Measurements from ENCODE around the gene TRAPPC2B.

The TRAPPC2B gene

DNA sequence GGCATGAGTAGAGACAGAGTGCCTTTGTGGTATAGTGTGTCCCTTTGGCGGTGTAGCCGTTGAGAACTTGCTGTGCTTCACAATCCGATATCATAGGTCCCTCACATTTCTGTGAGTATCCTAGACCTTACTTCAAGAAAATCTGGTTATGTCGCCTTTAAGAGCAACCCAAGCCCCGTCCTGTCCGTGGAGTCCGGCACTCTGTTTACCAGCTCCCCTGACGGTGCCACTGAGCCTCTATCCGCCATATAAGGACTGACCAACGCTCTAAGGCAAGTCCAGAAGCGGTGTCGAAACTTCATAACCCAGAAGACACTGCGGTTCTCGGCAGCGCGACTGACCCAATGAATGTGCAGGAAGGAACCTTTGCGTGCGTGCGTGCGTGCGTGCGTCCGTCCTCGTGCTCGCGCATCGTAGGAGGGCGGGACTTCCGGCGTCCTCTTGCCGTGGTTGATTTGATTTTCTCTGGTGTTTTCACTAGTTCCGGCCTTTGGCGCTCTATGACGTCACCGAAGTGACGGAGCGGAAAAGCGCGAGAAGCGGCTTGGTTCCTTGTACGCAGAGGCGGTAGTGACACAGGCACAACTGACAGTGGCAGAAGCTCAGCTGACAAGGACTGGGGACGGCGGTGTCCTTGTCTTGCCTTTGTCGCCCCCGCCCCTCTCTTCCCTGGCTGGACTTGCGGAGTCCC, at the start of gene TRAPPC2B, which contains the start of gene ZNF547:
Gene TRAPPC2B, plus strand, starts transcription at position 555 of the 691 bp plus-strand sequence. CDS start 1,283 bp downstream, outside the sequence.
Gene ZNF547, plus strand, starts transcription at position 555 of the 691 bp plus-strand sequence. CDS start 5,005 bp downstream, outside the sequence.
- H3K27ac ChIP-seq (ENCODE audit: low read depth, low read length), result peak within 1 kb of the TSS; percentile 94
- H3K4me1 ChIP-seq (ENCODE audit: control insufficient read depth in 1 of 2, insufficient read depth in 2 of 2, low read length in 2 of 2), result peaks cover 4 to 6% of the 10 kb centered on the region in 2 donors
- peak within 1 kb of the TSS; percentile 82 to 91 for H3K4me3 ChIP-seq (ENCODE audit: low read depth in 1 of 2, low read length in 2 of 2)
- H3K9ac ChIP-seq (ENCODE audit: low read depth in 1 of 2, low read length in 2 of 2), result peak within 1 kb of the TSS; percentile 64 to 68
- peaks cover 14 to 17% of the 10 kb centered on the region in 2 donors for H3K9me3 ChIP-seq (ENCODE audit: control insufficient read depth in 1 of 2, low read length in 2 of 2)
- H3K36me3 ChIP-seq (ENCODE audit: control insufficient read depth in 1 of 2, insufficient read depth in 2 of 2, low read length in 2 of 2), result peaks cover 3 to 13% of the 10 kb centered on the region in 2 donors
- no peaks in the 10 kb centered on the region for H3K27me3 ChIP-seq (ENCODE audit: control insufficient read depth in 1 of 2, insufficient read depth in 2 of 2, low read length in 2 of 2)

DNA sequence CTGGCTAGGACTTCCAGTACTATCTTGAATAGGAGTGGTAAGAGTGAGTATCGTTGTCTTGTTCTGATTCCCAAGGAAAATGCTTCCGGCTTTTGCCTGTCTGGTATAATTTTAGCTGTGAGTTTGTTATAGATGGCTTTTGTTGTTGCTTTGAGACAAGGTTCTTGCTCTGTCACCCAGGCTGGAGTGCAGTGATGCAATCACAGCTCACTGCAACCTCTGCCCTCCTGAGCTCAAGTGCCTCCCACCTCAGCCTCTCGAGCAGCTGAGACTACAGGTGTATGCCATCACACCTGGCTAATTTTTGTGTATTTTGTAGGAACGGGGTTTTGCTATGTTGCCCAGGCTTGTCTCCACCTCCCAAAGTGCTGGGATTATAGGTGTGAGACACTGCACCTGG, 49.2 kb upstream of the TRAPPC2B start:
- Histone ChIP-seq H3K27ac (ENCODE audit: low read depth, low read length) (no peak overlapping the region), H3K27me3 (ENCODE audit: control insufficient read depth in 1 of 2, insufficient read depth in 2 of 2, low read length in 2 of 2) (no peaks in the 10 kb centered on the region), H3K36me3 (ENCODE audit: control insufficient read depth in 1 of 2, insufficient read depth in 2 of 2, low read length in 2 of 2) (no peaks in the 10 kb centered on the region), H3K4me3 (ENCODE audit: low read depth in 1 of 2, low read length in 2 of 2) (no peak overlapping the region), H3K9ac (ENCODE audit: low read depth in 1 of 2, low read length in 2 of 2) (no peak overlapping the region), H3K4me1 (ENCODE audit: control insufficient read depth in 1 of 2, insufficient read depth in 2 of 2, low read length in 2 of 2) (no peaks in the 10 kb centered on the region), H3K9me3 (ENCODE audit: control insufficient read depth in 1 of 2, low read length in 2 of 2) (peaks cover 0 to 4% of the 10 kb centered on the region in 2 donors)

DNA sequence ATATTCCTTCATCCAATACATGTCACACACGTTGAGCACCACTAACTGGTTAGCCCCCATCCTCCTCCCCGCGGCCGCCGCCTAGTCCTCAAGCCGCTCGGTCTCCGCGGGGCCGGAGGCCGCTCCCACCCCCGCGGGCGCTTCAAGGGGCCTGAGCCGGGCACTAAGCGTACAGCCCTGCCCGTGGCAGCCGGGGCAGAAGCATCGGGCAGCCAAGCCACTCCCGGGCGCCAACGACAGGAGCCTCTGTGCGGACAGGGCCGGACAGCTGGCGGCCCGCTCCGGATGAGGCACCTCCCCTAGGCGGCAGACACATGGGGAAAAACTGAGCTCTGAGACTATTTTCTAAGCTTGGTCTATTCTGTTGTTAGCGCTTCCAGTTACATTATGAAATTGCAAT, 45.8 kb upstream of the TRAPPC2B start:
- Histone ChIP-seq H3K27me3 (ENCODE audit: control insufficient read depth in 1 of 2, insufficient read depth in 2 of 2, low read length in 2 of 2) (no peaks in the 10 kb centered on the region), H3K9me3 (ENCODE audit: control insufficient read depth in 1 of 2, low read length in 2 of 2) (peaks cover 0 to 4% of the 10 kb centered on the region in 2 donors), H3K4me3 (ENCODE audit: low read depth in 1 of 2, low read length in 2 of 2) (no peak overlapping the region), H3K4me1 (ENCODE audit: control insufficient read depth in 1 of 2, insufficient read depth in 2 of 2, low read length in 2 of 2) (peaks cover 13% of the 10 kb centered on the region in 2 donors), H3K27ac (ENCODE audit: low read depth, low read length) (no peak overlapping the region), H3K36me3 (ENCODE audit: control insufficient read depth in 1 of 2, insufficient read depth in 2 of 2, low read length in 2 of 2) (no peaks in the 10 kb centered on the region), H3K9ac (ENCODE audit: low read depth in 1 of 2, low read length in 2 of 2) (no peak overlapping the region)

DNA sequence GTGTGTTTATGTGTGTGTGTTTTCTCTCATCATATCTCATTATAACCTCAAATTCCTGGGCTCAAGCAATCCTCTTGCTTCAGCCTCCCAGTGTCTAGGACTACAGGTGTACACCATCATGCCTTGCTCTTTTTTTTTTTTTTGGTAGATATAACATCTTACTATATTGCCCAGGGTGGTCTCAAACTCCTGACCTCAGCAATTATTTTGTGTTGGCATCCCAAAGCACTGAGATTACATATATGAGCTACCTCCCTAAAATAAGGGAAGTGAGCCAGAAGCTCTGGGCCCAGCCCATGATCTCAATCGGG, 43.5 kb upstream of the TRAPPC2B start:
- Histone ChIP-seq H3K27ac (ENCODE audit: low read depth, low read length) (peak overlapping the region; percentile 71), H3K36me3 (ENCODE audit: control insufficient read depth in 1 of 2, insufficient read depth in 2 of 2, low read length in 2 of 2) (peaks cover 5 to 16% of the 10 kb centered on the region in 2 donors), H3K9me3 (ENCODE audit: control insufficient read depth in 1 of 2, low read length in 2 of 2) (peaks cover 0 to 7% of the 10 kb centered on the region in 2 donors), H3K27me3 (ENCODE audit: control insufficient read depth in 1 of 2, insufficient read depth in 2 of 2, low read length in 2 of 2) (no peaks in the 10 kb centered on the region), H3K9ac (ENCODE audit: low read depth in 1 of 2, low read length in 2 of 2) (peak overlapping the region; percentile 67 to 71), H3K4me3 (ENCODE audit: low read depth in 1 of 2, low read length in 2 of 2) (peak overlapping the region; percentile 72 to 79), H3K4me1 (ENCODE audit: control insufficient read depth in 1 of 2, insufficient read depth in 2 of 2, low read length in 2 of 2) (peaks cover 13% of the 10 kb centered on the region in 2 donors)

DNA sequence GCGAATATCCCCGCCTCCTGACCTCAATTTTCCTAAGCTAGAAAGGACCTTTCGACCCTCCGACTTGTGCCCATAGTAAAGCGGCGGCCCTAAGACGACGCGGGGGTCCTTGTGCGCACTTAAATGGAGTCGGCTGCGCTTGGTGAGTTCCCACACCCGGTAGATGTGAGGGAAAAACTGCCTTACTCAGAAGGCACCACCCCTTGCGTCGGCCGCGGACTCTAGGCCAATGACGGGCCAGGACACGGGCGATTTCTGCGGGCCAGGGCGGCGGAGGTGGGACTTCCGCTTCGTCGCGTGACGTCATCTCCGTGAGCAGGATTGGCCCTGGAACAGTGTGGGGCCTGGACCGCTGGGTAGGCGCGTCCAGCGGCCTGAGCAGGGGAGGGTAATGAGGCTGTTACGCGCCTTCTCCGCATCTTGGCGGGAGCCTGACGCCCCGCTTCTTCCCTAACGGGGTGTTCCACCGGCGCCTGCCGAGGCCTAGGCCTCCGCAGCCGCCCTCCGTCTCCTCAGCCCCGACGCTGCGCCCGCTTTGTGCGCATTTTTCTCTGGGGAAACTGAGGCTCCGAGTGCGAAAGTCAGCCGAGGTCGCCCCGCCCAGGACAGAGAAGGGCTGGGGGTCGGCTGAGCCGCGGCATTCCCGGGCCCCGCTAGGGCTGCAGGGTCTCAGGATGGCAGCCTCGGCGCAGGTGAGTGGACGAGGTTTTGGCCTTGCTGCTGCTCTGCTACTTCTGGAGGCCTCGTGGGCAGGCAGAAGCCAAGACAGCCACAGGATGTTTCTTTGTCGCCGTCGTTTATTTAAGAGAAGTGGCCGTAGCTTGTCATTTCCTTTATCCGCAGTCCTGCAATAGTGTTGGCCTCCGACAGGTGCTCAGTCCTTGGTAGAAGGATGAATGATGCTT, 42.9 kb upstream of the TRAPPC2B start, which contains the start of gene ZNF543:
Gene ZNF543, plus strand, starts transcription at position 293 of the 905 bp plus-strand sequence. Its CDS starts 382 bp downstream, at position 675.
- Histone ChIP-seq H3K27me3 (ENCODE audit: control insufficient read depth in 1 of 2, insufficient read depth in 2 of 2, low read length in 2 of 2) (no peaks in the 10 kb centered on the region), H3K4me1 (ENCODE audit: control insufficient read depth in 1 of 2, insufficient read depth in 2 of 2, low read length in 2 of 2) (peaks cover 13% of the 10 kb centered on the region in 2 donors), H3K4me3 (ENCODE audit: low read depth in 1 of 2, low read length in 2 of 2) (peak within 1 kb of the TSS; percentile 72 to 79), H3K9me3 (ENCODE audit: control insufficient read depth in 1 of 2, low read length in 2 of 2) (peaks cover 0 to 11% of the 10 kb centered on the region in 2 donors), H3K36me3 (ENCODE audit: control insufficient read depth in 1 of 2, insufficient read depth in 2 of 2, low read length in 2 of 2) (peaks cover 11 to 22% of the 10 kb centered on the region in 2 donors), H3K27ac (ENCODE audit: low read depth, low read length) (peak within 1 kb of the TSS; percentile 71), H3K9ac (ENCODE audit: low read depth in 1 of 2, low read length in 2 of 2) (peak within 1 kb of the TSS; percentile 67 to 71)

DNA sequence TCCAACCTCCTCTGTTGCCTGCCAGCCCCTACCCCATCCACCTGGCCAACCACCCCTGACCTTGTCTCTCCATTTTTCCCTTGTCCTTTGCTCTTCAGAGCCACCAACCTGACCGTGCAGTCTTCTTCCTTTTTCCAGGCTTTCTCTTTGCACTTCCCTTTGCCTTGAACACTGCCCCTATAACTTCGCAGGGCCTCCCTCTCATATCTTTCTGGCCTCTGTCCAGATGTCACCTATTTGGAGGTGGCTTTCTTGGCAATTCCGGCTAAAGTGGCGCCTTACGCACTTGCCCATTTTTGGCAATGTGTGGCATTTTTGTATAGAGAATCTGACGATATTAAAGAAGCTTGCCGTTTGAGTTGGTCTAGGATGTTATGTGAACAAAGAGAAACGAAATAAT, 42.2 kb upstream of the TRAPPC2B start:
- Histone ChIP-seq H3K9ac (ENCODE audit: low read depth in 1 of 2, low read length in 2 of 2) (peak overlapping the region; percentile 67 to 71), H3K9me3 (ENCODE audit: control insufficient read depth in 1 of 2, low read length in 2 of 2) (peaks cover 0 to 11% of the 10 kb centered on the region in 2 donors), H3K27me3 (ENCODE audit: control insufficient read depth in 1 of 2, insufficient read depth in 2 of 2, low read length in 2 of 2) (no peaks in the 10 kb centered on the region), H3K4me3 (ENCODE audit: low read depth in 1 of 2, low read length in 2 of 2) (peak overlapping the region; percentile 72 to 79), H3K27ac (ENCODE audit: low read depth, low read length) (no peak overlapping the region), H3K36me3 (ENCODE audit: control insufficient read depth in 1 of 2, insufficient read depth in 2 of 2, low read length in 2 of 2) (peaks cover 11 to 28% of the 10 kb centered on the region in 2 donors), H3K4me1 (ENCODE audit: control insufficient read depth in 1 of 2, insufficient read depth in 2 of 2, low read length in 2 of 2) (peaks cover 13% of the 10 kb centered on the region in 2 donors)

DNA sequence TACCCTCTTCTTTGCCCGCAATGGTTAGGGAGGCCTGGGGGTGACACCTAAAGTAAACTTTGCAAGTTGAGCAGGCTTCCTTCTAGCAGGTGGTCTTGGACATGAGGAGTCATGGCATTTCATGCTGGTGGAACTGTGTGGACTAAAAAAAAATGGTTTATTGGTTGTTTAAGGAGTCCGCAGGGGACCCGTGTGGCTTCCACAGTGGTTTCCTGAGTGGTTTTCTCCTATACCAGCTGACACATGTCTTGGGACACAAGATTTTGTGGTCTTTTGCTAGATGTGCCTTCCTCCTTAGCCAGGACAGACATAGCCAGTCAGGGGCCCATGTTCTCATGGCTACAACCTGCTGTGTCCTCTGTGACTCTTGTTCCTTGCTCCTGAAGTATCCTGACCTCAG, 41.6 kb upstream of the TRAPPC2B start:
- H3K27me3 ChIP-seq (ENCODE audit: control insufficient read depth in 1 of 2, insufficient read depth in 2 of 2, low read length in 2 of 2), result no peaks in the 10 kb centered on the region
- H3K4me1 ChIP-seq (ENCODE audit: control insufficient read depth in 1 of 2, insufficient read depth in 2 of 2, low read length in 2 of 2), result peaks cover 13% of the 10 kb centered on the region in 2 donors
- H3K9me3 ChIP-seq (ENCODE audit: control insufficient read depth in 1 of 2, low read length in 2 of 2), result peaks cover 0 to 15% of the 10 kb centered on the region in 2 donors
- H3K27ac ChIP-seq (ENCODE audit: low read depth, low read length), result no peak overlapping the region
- H3K36me3 ChIP-seq (ENCODE audit: control insufficient read depth in 1 of 2, insufficient read depth in 2 of 2, low read length in 2 of 2), result peaks cover 15 to 35% of the 10 kb centered on the region in 2 donors
- H3K9ac ChIP-seq (ENCODE audit: low read depth in 1 of 2, low read length in 2 of 2), result no peak overlapping the region
- H3K4me3 ChIP-seq (ENCODE audit: low read depth in 1 of 2, low read length in 2 of 2), result peak overlapping the region; percentile 72 to 79

DNA sequence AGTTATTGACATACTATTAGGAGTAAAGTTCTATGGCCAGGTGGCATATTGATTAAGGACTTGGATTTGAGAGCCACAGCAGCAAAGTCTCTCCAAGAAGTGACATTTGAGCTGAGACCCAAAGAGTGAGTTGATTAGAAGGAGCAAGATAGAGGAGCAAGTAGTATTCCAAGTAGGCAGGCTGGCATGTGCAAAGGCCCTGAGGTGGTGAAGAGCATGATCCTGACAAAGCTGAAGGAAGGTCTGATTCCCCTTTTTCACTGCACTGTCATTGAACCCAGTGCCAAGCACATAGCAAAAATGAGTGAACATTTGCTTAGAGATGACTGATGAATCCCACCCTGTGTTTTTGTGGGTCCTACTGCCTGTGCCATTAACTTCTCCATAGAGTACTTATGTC, 38.4 kb upstream of the TRAPPC2B start:
- no peak overlapping the region for H3K9ac ChIP-seq (ENCODE audit: low read depth in 1 of 2, low read length in 2 of 2)
- no peaks in the 10 kb centered on the region for H3K27me3 ChIP-seq (ENCODE audit: control insufficient read depth in 1 of 2, insufficient read depth in 2 of 2, low read length in 2 of 2)
- no peak overlapping the region for H3K4me3 ChIP-seq (ENCODE audit: low read depth in 1 of 2, low read length in 2 of 2)
- H3K4me1 ChIP-seq (ENCODE audit: control insufficient read depth in 1 of 2, insufficient read depth in 2 of 2, low read length in 2 of 2), result peaks cover 13% of the 10 kb centered on the region in 2 donors
- no peak overlapping the region for H3K27ac ChIP-seq (ENCODE audit: low read depth, low read length)
- peaks cover 21 to 26% of the 10 kb centered on the region in 2 donors for H3K9me3 ChIP-seq (ENCODE audit: control insufficient read depth in 1 of 2, low read length in 2 of 2)
- peaks cover 37 to 60% of the 10 kb centered on the region in 2 donors for H3K36me3 ChIP-seq (ENCODE audit: control insufficient read depth in 1 of 2, insufficient read depth in 2 of 2, low read length in 2 of 2)

DNA sequence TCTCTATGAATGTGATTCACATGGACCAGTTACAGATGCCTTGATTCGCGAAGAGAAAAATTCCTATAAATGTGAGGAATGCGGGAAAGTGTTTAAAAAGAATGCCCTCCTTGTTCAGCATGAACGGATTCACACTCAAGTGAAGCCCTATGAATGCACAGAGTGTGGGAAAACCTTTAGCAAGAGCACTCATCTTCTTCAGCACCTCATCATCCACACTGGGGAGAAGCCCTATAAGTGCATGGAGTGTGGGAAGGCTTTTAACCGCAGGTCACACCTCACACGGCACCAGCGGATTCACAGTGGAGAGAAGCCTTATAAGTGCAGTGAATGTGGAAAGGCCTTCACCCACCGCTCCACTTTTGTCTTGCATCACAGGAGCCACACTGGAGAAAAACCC, 35.4 kb upstream of the TRAPPC2B start:
- Histone ChIP-seq H3K4me1 (ENCODE audit: control insufficient read depth in 1 of 2, insufficient read depth in 2 of 2, low read length in 2 of 2) (no peaks in the 10 kb centered on the region), H3K9me3 (ENCODE audit: control insufficient read depth in 1 of 2, low read length in 2 of 2) (peaks cover 26% of the 10 kb centered on the region in 2 donors), H3K36me3 (ENCODE audit: control insufficient read depth in 1 of 2, insufficient read depth in 2 of 2, low read length in 2 of 2) (peaks cover 37 to 60% of the 10 kb centered on the region in 2 donors), H3K4me3 (ENCODE audit: low read depth in 1 of 2, low read length in 2 of 2) (no peak overlapping the region), H3K27me3 (ENCODE audit: control insufficient read depth in 1 of 2, insufficient read depth in 2 of 2, low read length in 2 of 2) (no peaks in the 10 kb centered on the region), H3K9ac (ENCODE audit: low read depth in 1 of 2, low read length in 2 of 2) (no peak overlapping the region), H3K27ac (ENCODE audit: low read depth, low read length) (no peak overlapping the region)

DNA sequence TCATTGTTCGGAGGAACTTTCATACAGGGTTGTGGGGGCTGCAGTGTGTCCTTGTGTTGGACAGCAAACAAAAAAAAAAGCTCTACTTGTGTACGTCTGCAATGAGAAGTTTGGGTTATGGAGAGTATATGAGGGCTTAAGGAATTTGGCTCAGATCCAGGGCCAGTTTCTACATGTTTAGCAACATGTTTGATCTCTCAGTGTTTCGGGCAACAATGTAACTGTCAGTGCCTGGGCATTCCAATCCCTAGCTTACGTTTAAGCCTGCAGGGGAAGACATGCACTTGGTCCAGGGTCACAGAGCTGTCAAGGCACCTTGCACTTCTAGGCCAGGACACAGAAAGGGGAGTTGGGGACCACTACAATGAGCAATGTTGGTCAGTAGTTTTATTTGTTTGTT, 29.2 kb upstream of the TRAPPC2B start:
- Histone ChIP-seq H3K4me1 (ENCODE audit: control insufficient read depth in 1 of 2, insufficient read depth in 2 of 2, low read length in 2 of 2) (no peaks in the 10 kb centered on the region), H3K4me3 (ENCODE audit: low read depth in 1 of 2, low read length in 2 of 2) (no peak overlapping the region), H3K36me3 (ENCODE audit: control insufficient read depth in 1 of 2, insufficient read depth in 2 of 2, low read length in 2 of 2) (peaks cover under 1 to 1% of the 10 kb centered on the region in 2 donors), H3K9me3 (ENCODE audit: control insufficient read depth in 1 of 2, low read length in 2 of 2) (peaks cover 0 to 14% of the 10 kb centered on the region in 2 donors), H3K9ac (ENCODE audit: low read depth in 1 of 2, low read length in 2 of 2) (no peak overlapping the region), H3K27ac (ENCODE audit: low read depth, low read length) (no peak overlapping the region), H3K27me3 (ENCODE audit: control insufficient read depth in 1 of 2, insufficient read depth in 2 of 2, low read length in 2 of 2) (no peaks in the 10 kb centered on the region)

Data from duodenal mucosa (tissue), 2 donors.